Measurements from ENCODE around the gene OBSCN.

The OBSCN gene

GRCh38 chr1:228207851-228208821 is at the start of gene OBSCN:
TSS of gene OBSCN (plus strand) at chr1:228208044. CDS start at chr1:228211784, 3,740 bp downstream.
- FAIRE-seq = no peak

GRCh38 chr1:228158151-228159007 is 49.5 kb upstream of the OBSCN start:
- FAIRE-seq = no peak

GRCh38 chr1:228159008-228159665 is 48.7 kb upstream of the OBSCN start:
- FAIRE-seq = no peak

- no peak for FAIRE-seq
Measured at GRCh38 chr1:228160201-228160761, 47.6 kb upstream of the OBSCN start.

DNA sequence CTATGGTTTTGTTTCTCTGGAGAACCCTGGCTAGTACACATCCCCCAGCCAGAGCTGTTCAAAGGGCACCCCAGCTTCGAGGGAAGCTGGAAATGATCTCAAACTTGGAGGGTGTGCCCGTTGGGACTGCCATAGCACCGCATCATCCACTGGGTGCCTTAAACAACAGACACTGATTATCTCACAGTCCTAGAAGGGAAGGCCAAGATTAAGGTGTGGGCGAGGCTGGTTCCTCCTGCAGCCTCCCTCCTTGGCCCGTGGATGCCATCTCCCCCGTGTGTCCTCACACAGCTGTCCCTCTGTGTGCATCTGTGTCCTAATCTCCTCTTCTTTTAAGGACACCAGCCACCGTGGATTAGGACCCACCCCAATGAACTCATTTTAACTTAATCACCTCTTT is 46.5 kb upstream of the OBSCN start:
- FAIRE-seq = no peak

DNA sequence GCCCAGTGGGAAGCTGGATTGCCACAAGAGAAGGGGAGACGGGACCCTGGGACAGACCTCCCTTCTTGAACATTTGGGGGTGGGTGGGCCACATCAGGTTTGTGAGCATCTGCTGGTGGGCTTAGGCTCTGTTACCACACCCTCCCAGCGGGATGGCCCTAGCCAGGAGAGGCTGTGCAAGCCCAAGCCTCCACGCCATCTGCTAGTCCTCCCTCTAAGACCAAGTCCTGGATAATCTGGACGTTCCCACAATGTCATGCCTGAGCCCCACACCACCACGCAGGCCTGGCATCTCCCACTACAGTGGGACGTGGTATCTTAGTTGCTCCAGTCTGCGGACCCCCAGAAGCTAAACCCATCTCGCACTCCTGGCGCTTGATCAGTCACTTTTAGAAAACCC is 46.0 kb upstream of the OBSCN start:
- FAIRE-seq = no peak

DNA sequence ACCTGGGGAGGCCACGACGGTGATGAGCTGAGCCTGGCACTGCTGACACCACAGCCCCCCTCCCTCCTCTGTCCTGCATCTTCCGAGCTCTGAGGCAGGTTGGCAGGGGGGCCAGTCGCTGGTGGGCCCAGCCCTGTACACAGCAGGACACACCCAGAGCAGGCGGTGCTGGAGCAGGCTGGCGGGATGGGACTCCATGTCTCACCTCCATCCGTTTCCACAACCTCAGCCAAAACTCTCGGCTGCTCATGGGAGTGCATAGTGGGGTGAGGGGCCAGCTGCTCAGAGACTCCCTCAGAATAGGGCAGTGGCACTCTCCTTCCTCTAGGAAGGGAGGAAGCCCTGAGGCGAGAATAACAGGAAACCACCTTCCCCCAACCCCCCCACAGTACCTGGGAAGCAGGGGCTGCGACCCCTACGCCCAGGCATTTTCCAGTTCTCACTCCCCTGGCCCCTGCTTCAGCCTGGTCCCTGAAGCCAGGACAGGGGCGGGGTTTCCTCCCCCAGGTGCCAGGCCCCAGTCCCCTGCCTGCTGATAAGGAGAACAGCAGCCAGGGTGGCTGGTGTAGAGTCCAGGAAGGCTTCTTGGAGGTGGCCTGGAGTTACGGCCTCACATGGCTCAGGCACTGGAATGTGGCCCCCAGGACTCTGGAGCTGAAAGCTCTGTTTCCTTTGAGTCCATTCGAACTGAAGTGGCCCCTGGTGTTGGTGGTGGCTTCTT is 45.4 kb upstream of the OBSCN start:
- no peak for FAIRE-seq

DNA sequence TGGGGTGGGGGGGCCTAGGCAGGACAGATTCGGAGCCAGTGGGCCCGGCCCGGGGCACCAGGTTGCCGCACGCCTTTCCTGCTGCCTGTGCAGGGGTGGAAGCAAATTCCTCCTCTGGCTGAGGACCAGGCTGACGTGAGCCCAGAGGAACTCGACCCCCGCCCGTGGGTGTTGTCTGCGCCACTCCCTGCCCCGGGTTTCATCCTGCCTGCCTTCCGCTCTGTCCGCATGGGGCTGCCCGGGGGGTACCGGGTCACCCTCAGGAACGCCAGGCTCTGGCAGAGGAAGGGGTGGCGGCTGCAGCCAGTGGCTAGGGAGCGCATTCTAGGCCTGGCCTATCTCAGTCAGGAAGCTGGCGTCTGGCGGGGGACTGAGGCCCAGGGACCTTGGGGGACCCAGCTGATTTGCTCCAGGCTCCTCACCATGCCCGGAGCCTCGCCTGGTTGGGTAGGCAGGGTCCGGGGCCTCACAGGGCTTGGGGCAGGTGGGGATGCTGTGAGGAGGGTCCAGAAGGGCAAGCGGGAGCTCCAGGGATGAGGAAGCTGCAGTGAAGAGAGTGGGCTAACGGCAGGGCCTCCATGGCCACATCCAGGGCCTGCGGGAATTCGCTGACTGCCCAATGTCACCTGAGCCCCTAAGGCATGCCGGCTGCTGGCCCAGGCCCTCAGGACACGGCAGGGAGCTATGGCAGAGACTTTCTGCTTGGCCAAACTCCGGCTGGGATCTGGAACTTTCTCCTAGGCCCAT is 44.7 kb upstream of the OBSCN start:
- no peak for FAIRE-seq

DNA sequence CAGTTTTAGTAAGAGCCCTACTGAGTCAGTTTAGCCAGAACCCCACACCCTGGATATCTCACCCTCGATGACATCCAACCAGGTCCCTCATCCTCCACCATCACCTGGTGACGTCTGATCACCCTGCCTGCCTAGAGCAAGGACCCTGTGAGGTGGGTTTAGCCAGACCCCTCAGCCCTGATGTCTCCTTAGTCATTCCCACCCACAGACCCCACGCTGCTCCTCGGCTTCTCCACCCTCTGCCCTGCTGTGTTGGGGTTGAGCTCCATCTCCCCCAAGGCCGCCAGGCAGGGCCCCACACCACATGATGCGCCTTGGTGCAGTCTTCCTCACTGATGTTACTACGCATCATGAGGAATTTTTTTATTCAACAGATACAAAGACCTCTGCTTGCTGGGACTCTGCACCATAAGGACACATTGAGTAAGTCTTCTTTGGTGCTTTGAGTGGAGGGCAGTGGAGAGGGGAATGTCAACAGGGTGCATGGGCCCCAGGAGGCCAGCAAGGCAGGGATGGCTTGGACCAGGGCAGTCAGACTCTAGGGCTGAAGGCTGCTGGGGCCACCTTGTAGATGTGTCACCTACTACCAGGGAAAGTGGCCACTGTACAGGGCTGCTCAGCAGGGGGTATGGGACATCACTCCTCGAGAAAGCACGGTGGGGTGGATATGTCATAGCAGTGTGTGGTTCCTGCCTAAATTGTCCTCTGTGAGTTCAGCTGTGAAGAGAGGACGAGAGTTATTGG is 43.9 kb upstream of the OBSCN start:
- FAIRE-seq = no peak

DNA sequence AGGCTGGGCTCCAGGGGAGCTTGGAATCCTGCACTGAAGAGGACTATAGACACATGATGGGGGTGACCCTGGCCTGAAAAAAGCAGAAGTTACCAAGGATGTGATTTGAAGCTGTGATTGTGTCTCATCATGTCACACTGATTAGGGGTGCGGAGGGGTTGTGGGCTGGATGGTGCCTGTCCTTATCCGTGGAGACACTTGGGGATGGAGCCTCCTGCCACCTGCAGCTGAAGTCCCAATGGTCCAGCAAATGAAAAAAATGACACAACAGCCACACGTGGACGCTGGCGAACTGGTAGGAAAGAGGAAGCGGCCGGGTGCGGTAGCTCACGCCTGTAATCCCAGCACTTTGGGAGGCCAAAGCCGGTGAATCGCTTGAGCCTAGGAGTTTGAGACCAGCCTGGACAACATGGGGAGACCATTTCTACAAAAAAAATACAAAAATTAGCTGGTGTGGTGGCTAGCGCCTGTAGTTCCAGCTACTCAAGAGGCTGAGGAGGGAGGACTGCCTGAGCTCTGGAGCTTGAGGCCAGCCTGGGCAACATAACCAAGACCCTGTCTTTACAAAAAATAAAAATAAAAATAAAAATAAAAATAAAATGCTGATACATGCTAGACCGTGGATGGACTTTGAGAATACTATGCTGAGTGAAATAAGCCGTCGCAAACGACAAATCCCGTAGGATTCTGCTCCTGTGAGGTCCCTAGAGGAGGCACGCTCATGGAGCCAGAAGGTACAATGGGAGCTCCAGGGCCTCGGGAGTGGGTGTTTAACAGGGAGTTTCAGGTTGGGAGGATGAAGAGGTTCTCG is 43.1 kb upstream of the OBSCN start:
- FAIRE-seq = no peak

DNA sequence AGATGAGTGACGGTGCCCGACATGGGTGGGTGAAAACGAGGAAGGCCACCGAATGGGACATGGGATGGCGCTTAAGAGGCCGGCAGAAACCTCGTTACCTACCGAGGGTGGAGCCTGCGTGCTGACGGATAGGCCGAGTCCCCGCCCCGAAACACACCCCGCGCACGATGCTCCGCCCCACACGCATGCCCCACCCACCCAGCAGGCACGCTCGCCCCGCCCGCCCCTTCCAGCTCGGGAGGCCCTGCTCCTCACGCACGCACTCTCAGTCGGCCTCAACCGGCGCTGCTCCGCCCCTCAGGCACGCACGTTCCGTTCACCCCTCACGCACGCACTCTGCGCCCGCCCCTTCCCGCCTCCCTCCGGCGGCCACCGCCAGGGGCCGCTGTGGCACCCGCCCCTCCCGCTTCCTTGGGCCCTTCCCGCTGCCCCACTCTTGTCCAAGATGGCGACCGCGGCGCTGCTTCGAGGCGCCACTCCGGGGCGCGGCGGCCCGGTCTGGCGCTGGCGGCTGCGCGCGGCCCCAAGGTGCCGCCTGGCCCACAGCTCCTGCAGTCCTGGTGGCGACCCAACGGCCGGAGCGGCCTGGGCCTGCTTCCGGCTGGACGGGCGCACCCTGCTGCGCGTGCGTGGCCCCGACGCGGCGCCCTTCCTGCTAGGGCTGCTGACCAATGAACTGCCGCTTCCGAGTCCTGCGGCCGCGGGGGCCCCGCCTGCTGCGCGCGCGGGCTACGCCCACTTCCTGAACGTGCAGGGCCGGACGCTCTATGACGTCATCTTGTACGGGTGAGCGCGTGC is 42.3 kb upstream of the OBSCN start, which contains the start of gene IBA57:
IBA57 (plus strand) TSS at position 433 of the 798 bp plus-strand sequence; CDS start at position 446, 13 bp downstream.
- no peak for FAIRE-seq

DNA sequence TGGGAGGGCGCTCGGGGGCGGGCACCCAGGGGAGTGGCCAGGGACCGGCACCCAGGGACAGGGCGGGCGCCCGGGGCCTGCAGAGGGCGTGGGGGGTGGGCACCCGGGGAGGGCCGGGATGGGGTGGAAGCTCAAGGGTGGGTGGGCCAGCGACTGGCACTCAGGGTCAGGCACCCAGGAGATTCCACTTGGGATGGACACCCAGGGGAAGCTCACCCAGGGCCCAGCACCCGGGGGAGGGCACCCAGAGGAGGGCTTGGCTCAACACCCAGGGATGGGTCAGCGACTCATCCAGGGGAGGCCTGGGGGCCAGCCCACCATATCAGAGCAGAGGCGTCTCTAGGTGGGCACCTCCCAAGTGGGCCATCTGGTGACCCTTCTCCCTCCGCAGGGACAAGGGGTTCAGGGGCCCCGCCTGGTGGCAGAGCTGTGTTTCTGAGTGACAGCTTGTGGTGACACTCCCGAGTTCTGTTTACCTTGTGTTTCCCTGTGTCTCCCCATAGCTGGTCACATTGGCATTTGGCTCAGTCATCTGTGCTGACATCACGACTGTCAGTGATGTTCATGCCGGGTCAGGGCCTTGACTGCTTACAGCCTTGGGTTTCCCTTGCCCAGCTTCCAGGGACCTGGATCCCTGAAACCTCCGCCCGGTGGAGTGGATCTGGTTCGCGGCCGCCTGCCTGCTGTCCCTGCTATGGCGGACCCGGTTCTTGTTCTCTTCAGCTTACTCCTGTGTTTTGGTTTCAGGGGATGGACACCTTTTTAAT is 41.5 kb upstream of the OBSCN start:
- FAIRE-seq = no peak

DNA sequence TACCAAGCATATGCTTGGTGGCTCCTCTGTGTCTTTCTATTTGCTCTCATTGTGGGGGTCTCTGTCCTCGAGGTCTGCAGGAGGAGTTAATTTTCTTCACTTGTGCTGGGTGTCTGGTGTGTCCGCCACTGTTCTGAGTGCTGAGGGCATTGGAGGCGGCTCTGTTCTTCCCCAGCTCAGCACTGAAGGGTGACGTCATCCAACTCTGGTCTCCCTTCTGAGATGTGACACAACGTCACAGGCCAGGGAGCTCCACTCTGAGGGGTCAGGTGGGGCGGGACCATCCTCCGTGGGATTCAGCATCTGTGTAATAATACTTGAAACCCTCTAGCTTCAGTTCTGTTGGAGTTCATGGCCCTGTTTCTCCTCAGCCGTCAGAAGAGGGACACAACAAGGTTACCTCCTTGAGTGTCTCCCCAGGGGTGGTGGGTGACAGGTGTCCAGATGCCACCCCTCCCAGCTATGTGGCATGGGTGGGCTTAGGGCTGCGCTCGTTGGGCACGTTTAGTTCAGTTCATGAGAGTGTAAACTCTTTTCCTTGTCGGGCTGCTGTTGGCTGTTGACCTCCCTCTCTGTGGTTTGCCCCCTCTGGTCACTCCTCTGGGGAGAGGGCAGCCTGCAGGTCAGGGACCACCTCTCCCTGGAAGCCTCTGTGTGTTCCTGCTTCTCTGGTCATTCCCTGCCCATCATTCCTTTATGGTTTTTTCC is 39.1 kb upstream of the OBSCN start:
- FAIRE-seq = no peak

DNA sequence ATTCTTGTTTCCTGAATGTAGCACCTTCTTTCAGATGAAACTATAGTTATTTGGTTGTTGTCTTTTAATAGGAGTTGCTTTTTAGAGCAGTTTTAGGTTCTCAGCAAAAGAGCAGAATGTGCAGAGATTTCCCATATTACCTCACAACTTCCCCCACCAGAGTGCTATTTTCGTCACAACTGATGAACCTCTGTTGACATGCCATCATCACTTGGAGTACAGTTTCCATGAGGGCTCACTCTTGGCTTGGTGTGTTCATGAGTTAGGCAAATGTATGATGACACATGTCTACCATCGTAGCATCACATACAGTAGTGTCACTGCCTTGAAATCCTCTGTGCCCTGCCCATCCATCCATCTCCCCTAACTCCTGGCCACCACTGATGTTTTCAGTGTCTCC is 38.5 kb upstream of the OBSCN start:
- no peak for FAIRE-seq

DNA sequence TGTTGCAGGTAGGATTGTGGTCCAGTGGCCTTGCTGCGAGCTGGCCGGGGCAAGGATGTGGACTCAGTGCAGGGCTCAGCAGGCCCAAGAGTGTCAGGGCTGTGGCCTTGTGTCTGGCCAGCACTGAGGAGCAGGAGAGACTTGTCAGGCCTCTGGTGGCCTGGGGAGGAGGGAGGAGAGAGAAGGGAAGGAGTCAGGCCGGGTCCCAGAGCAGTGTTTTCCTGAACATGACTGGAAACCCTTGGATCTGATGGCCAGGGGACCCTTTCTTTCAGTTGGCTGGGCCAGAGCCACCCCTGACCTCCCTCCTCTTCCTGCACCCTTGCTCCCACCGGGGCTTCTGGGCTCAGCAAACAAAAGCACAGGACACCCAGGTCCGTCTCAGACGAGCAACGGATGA is 37.2 kb upstream of the OBSCN start:
- FAIRE-seq = no peak

DNA sequence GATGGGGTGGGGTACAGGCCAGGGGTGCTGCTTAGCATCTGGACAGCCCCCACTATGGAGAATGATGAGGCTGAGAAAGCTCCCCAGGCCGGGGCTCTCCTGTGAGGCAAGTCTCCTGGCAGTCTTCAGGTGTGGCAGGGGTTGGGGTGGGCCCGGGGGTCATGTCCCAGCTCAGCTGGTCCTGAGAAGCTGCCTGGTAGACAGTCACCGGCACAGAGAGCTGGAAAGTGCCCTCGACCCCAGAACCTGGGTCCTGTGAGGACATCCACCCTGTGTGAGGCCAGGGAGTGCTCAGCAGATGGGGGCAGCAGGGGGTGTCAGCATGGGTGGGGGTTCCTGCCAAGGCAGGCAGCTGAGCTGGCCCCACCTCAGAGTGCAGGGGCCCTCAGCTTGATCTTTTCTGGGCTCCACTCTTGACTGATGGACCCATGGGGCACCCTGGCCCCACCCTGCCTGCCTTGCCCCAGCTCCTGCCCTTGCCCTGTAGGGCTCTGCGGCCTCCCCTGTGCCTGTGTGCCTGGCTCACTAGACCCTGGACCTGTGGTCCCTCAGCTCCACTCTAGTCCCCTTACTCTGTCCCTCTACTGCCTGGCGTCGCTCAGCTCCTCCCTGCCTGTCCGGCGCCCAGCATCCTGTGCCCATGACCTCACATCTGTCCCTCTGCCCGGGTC is 36.5 kb upstream of the OBSCN start:
- FAIRE-seq = no peak
